CD4-positive, alpha-beta T cell (primary cell): ENCODE measurements around the gene RAPGEF2. TPM values are rescaled to one million over a fixed set of nuclear protein-coding genes. Genes with fewer than 3 reads are reported as not detected.

ENCODE experiments used
- ATAC-seq: fragments of 200-7000 bp; cut with Tn5 transposase; one replicate; pipeline ENCODE4 v1.10.0; 2022; ENCODE audit warnings: mild to moderate bottlenecking; ENCODE audit not compliant: poor library complexity
- CTCF ChIA-PET: fragments of 350-600 bp; sonication (Branson Sonifier 250); formaldehyde crosslinking; loops from one replicate; lab custom pipeline; 2021; ENCODE audit warnings: antibody characterized with exemption, inconsistent platforms; lab: Charles Lee
- POLR2A ChIA-PET: fragments of 350-600 bp; sonication (Branson Sonifier 250); formaldehyde crosslinking; loops from one replicate; lab custom pipeline; 2021; ENCODE audit warnings: antibody characterized with exemption, inconsistent platforms; lab: Charles Lee
- DNase-seq, 14 experiments: peaks; one replicate each; pipeline ENCODE4 v3.0.0-alpha.2; 2013 to 2020; ENCODE audit warnings: mixed read lengths in 2 of 14
- H3K27ac ChIP-seq, 2 donors: one replicate each; pipeline versions ENCODE4 v1.5.1 to v1.7.0; 2013; ENCODE audit warnings: low read length in 2 of 2, low read depth in 1 of 2, mild to moderate bottlenecking in 1 of 2
- H3K27me3 ChIP-seq, 2 experiments: 1 replicate in 1 of 2; 2 replicates in 1 of 2; pipeline versions ENCODE4 v1.6.1 to v1.7.0; 2013; ENCODE audit warnings: low read length in 2 of 2, control low read depth in 1 of 2, mild to moderate bottlenecking in 1 of 2, moderate library complexity in 1 of 2; ENCODE audit not compliant: insufficient read depth in 2 of 2, control insufficient read depth in 1 of 2
- H3K36me3 ChIP-seq: one replicate; pipeline ENCODE4 v1.6.1; 2013; ENCODE audit warnings: low read length, control low read depth; ENCODE audit not compliant: insufficient read depth
- H3K4me1 ChIP-seq: one replicate; pipeline ENCODE4 v1.6.1; 2013; ENCODE audit warnings: low read length, control low read depth; ENCODE audit not compliant: insufficient read depth
- H3K4me3 ChIP-seq: one replicate; pipeline ENCODE4 v1.5.1; 2013; ENCODE audit warnings: mild to moderate bottlenecking, low read length, moderate library complexity
- H3K9me3 ChIP-seq, 2 experiments: 1 replicate in 1 of 2; 2 replicates in 1 of 2; pipeline versions ENCODE4 v1.6.1 to v1.7.0; 2013; ENCODE audit warnings: low read length in 2 of 2, mild to moderate bottlenecking in 2 of 2, control low read depth in 1 of 2, moderate library complexity in 1 of 2; ENCODE audit not compliant: control insufficient read depth in 1 of 2, insufficient read depth in 1 of 2
- H3K27ac Mint-ChIP-seq: one replicate; pipeline ENCODE4 v1.8.0; 2020; ENCODE audit warnings: mixed read lengths
- H3K27me3 Mint-ChIP-seq: one replicate; pipeline ENCODE4 v1.8.0; 2021; ENCODE audit warnings: mixed read lengths
- H3K36me3 Mint-ChIP-seq: one replicate; pipeline ENCODE4 v1.8.0; 2021; ENCODE audit warnings: low read depth, mixed read lengths
- H3K4me1 Mint-ChIP-seq: one replicate; pipeline ENCODE4 v1.8.0; 2021; ENCODE audit warnings: low read depth, mixed read lengths
- H3K4me3 Mint-ChIP-seq: one replicate; pipeline ENCODE4 v1.8.0; 2020; ENCODE audit warnings: mild to moderate bottlenecking, mixed read lengths
- H3K9me3 Mint-ChIP-seq: one replicate; pipeline ENCODE4 v1.8.0; 2020; ENCODE audit warnings: mixed read lengths
- CTCF ChIP-seq: fragments of 200-600 bp; IDR thresholded peaks from one replicate; pipeline ENCODE4 v1.8.0; 2022; ENCODE audit warnings: antibody characterized with exemption, mild to moderate bottlenecking
- intact Hi-C, 2 experiments: fragments of 100-400 bp; cut with DNase I in 1 of 2; cut with micrococcal nuclease in 1 of 2; formaldehyde crosslinking; loops; one replicate each; pipeline versions ENCODE4 v1.15.1 to v1.9.0; 2023 to 2025; cut with DNase I, micrococcal nuclease
- total RNA-seq, 174 experiments: library from RNA in 2 of 174; stranded (reverse) in 2 of 174; gene quantifications; one replicate each; pipeline ENCODE4 v1.2.3 and lab custom pipeline; 2021 to 2026

RAPGEF2 gene
- total RNA-seq, 2 experiments from 2014 or later = 25.6 to 26.4 TPM

- H3K27ac ChIP-seq = no peak overlapping the region
- ATAC-seq (no peak), DNase-seq (no peak)
- H3K36me3 ChIP-seq = no peaks in the 10 kb centered on the region
- H3K27me3 Mint-ChIP-seq = no peaks in the 10 kb centered on the region
- no peak overlapping the region for H3K4me3 Mint-ChIP-seq
- ChIA-PET CTCF (no interaction called here), POLR2A (no interaction called here)
- no peaks in the 10 kb centered on the region for H3K36me3 Mint-ChIP-seq
- H3K27me3 ChIP-seq = no peaks in the 10 kb centered on the region
- H3K4me1 Mint-ChIP-seq = peaks cover 22% of the 10 kb centered on the region
- intact Hi-C loops = no loop called here
- H3K9me3 Mint-ChIP-seq = no peaks in the 10 kb centered on the region
- H3K4me1 ChIP-seq = no peaks in the 10 kb centered on the region
- no peak for TF ChIP-seq CTCF
- no peak overlapping the region for H3K27ac Mint-ChIP-seq
- no peaks in the 10 kb centered on the region for H3K9me3 ChIP-seq
- H3K4me3 ChIP-seq = no peak overlapping the region
Observed at GRCh38 chr4:159220353-159220752, 117.5 kb downstream of the RAPGEF2 start.

- CTCF ChIA-PET = no interaction called here
- intact Hi-C loops = no loop called here
- POLR2A ChIA-PET = no interaction called here
Observed at GRCh38 chr4:159221280-159221679, 118.4 kb downstream of the RAPGEF2 start.

DNA sequence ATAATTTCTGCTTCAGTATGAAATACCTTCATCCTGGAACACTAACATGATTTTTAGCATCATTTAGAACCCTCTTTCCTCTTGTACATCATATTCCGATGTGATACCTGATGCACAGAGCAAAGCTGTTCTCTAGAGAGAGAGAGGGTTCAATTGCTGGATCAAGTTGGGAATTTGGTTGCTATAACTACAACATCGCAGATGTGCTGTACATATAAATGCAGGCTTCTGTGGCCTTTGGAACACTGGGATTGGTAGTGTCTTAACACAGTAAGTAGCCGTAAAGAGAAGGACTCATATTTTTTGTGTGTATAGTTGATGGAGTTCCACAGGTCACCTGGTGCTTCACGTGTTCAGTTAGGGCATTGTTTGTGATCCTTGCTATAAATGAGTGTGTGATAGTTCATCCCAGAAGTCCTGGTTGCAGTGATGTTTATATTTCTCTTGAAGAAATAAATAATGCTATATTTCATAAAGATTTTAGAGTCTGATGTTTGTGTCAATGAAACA is 119.2 kb downstream of the RAPGEF2 start:
- intact Hi-C loops = no loop called here
- H3K9me3 Mint-ChIP-seq = no peaks in the 10 kb centered on the region
- Histone ChIP-seq H3K27me3 (no peaks in the 10 kb centered on the region), H3K4me1 (no peaks in the 10 kb centered on the region), H3K9me3 (no peaks in the 10 kb centered on the region), H3K4me3 (no peak overlapping the region), H3K27ac (no peak overlapping the region), H3K36me3 (no peaks in the 10 kb centered on the region)
- POLR2A ChIA-PET = no interaction called here
- H3K4me3 Mint-ChIP-seq = no peak overlapping the region
- DNase-seq = no peak
- H3K27ac Mint-ChIP-seq = no peak overlapping the region
- H3K4me1 Mint-ChIP-seq = peaks cover 26% of the 10 kb centered on the region
- no peaks in the 10 kb centered on the region for H3K36me3 Mint-ChIP-seq
- no peaks in the 10 kb centered on the region for H3K27me3 Mint-ChIP-seq
- CTCF ChIA-PET = no interaction called here
- ATAC-seq = no peak
- no peak for TF ChIP-seq CTCF

More at GRCh38 chr4:159221280-159221679, 118.4 kb downstream of the RAPGEF2 start:
- Histone ChIP-seq H3K36me3 (no peaks in the 10 kb centered on the region), H3K27me3 (no peaks in the 10 kb centered on the region), H3K9me3 (no peaks in the 10 kb centered on the region), H3K4me1 (no peaks in the 10 kb centered on the region), H3K4me3 (no peak overlapping the region), H3K27ac (no peak overlapping the region)
- Mint-ChIP-seq H3K27ac (no peak overlapping the region), H3K27me3 (no peaks in the 10 kb centered on the region), H3K9me3 (no peaks in the 10 kb centered on the region), H3K36me3 (no peaks in the 10 kb centered on the region), H3K4me3 (no peak overlapping the region), H3K4me1 (peaks cover 21% of the 10 kb centered on the region)
- ATAC-seq = no peak
- DNase-seq = no peak
- no peak for TF ChIP-seq CTCF
